NCI-H1694 treated with DMSO at 0.1 percent for 48 hours (cell line): ENCODE data around the gene GPR78.

Experiments
- DNase-seq: peaks from one replicate; lab custom pipeline; 2025; lab: John Stamatoyannopoulos, UW

GPR78 gene

DNA sequence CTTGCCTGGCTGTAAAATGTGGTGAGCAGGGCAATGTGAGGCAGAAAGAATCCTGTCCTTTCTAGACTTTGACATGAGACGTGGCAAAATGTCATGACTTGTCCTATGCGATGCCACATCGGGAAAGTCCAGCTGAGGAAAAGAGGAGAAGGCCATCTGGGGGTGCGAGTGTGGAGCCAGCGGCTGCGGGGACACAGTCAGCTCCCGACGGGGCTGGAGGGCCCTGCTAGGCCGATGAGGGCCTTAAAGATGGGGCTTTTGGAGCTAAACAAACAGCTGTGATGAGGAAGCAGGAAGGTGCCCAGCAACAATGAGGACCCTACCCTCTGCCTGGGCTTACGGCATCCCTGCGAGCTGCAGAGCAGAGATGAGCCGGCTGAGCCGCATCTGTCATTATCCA, 20.1 kb downstream of the GPR78 start:
- DNase-seq, result no peak

DNA sequence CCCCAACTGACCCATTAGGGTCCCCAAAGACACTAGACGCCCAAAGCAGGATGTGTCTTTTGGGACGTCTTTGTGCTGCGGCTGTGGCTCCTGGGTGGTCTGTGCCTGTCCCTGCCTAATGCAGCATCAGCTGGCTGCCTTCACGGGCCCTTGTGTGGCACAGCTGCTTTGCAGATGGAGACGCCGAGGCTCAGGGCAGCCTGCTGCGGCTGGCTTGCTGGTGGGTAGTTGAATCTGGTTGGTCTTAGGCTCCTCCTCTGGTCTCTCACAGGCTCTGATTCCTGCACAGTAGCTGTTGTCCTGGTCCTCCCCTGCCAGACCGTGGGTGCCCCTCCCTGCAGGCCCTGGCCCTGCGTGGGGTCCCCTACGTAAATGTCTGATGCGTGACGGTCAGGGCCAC, 20.5 kb downstream of the GPR78 start:
- no peak for DNase-seq

DNA sequence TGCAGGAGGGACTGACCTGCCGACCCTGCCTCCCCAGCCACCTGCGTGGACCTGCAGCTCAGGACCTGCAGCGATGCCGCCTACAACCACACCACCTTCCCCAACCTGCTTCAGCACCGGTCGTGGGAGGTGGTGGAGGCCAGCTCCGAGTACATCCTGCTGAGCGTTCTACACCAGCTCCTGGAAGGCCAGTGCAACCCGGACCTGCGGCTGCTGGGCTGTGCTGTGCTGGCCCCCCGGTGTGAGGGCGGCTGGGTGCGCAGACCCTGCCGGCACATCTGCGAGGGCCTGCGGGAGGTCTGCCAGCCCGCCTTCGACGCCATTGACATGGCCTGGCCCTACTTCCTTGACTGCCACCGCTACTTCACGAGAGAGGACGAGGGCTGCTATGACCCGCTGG, 20.9 kb downstream of the GPR78 start:
- DNase-seq, result no peak

DNA sequence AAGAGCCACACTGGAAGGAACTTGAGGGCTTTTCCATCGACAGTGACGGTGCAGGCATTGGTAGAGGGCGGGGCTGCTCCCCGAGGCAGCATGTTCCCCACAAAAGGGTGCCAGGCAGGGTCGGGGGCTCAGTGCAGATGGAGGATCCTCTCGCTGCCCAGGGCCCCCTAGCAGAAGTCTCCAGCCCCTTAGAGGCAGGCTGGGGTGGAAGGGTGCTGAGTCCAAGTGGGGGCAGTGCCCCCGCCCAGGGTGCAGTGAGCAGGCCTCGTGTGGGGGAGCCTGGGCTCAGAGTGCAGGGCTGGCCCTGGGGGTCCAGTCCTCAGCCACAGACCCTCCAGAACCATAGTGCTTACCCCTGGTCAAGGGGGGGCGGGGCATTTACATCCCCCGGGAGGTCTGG, 21.4 kb downstream of the GPR78 start:
- DNase-seq, result no peak

DNA sequence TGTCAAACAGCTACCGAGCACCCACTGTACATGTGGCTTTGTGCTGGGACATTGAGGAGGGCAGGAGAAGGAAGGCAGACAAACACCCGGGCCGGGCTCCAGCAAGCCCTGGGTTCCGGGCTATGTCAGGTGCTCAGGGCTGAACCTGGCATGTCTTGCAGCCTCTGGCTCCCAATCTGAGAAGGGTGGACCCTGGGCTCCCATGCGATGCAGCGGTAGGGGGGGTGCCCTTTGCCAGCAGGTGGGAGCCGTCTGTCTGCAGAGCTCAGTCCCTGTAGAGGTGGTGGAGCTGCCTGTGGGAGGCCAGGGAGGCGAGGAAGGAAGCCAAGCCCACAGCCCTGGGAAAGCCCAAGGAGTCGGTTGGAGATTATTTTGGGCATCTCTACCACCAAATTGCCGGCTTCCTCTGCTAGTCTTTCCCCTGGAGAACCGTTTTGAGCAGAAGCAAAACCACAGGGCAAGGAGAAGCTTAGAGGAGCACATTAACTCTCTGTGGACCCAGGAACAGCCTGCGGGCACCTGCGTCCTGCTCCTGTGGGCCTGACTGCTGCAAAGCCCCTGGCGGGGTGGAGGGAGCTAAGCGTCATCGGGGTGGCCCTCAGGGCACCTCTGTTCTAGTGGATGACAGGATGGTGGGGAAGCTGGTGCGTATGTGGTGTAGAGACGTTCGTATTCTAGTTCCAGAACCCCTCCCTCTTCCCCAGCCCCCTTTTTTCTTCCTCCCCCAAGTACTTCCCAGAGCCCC, 22.7 kb downstream of the GPR78 start:
- DNase-seq, result no peak

DNA sequence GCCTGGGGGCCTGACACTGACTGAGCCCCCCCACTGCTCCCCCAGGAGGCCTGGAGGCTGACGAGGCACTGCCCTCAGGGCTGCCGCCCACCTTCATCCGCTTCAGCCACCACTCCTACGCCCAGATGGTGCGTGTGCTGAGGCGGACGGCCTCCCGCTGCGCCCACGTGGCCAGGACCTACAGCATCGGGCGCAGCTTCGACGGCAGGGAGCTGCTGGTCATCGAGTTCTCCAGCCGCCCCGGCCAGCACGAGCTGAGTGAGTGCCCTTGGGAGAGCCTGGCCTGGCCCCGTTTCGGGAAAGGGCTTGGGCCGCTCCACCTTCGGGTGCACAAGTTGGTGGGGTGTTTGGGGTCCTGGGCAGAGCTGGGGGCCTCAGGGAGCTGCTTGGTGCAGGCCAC, 23.7 kb downstream of the GPR78 start:
- DNase-seq, result no peak

DNA sequence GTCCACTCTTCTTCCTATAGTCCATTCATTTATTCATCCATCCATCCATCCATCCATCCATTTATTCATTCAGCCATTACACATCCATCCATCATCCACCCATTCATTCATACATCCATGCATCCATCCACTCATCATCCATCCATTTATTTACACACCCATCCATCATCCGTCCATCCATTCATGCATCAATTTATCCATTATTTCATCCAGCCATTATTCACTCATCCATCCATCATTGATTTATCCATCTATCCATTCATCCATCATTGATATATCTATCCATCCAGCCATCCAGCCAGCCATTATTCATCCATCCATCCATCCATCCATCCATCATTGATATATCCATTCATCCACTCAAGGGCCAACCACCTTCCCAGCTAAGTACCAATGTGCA, 25.1 kb downstream of the GPR78 start:
- no peak for DNase-seq

DNA sequence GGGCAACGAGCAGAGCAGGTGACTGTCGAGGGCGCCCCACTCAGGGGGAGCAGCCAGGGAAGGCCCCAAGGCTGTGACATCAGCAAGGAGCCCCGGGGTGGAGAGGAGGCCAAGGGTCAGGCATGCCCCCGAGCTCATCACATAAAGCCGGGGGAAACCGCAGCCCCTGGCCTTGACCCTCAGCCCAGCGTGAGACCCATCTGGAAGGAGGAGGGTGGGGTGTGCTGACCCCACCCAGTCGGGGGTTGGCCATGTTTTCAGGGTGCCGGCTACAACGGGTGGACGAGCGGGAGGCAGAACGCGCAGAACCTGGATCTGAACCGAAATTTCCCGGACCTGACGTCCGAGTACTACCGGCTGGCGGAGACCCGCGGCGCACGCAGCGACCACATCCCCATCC, 26.3 kb downstream of the GPR78 start:
- DNase-seq, result no peak

DNA sequence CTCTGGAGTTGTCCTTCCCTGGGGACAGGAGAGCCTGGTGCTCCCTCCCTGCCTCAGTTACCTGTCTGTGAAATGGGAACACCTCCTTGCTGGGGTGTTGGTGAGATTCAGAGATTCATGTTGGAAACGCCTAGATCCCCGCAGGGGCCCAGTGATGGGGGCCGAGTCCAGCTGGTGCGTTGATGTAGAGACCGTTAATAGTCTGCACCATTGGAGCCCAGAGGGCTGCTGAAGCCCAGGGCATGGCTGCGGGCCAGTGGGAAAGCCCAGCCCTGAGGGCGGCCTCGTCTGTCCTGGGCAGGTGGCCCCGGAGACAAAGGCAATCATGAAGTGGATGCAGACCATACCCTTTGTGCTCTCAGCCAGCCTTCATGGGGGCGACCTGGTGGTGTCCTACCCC, 26.8 kb downstream of the GPR78 start:
- no peak for DNase-seq

DNA sequence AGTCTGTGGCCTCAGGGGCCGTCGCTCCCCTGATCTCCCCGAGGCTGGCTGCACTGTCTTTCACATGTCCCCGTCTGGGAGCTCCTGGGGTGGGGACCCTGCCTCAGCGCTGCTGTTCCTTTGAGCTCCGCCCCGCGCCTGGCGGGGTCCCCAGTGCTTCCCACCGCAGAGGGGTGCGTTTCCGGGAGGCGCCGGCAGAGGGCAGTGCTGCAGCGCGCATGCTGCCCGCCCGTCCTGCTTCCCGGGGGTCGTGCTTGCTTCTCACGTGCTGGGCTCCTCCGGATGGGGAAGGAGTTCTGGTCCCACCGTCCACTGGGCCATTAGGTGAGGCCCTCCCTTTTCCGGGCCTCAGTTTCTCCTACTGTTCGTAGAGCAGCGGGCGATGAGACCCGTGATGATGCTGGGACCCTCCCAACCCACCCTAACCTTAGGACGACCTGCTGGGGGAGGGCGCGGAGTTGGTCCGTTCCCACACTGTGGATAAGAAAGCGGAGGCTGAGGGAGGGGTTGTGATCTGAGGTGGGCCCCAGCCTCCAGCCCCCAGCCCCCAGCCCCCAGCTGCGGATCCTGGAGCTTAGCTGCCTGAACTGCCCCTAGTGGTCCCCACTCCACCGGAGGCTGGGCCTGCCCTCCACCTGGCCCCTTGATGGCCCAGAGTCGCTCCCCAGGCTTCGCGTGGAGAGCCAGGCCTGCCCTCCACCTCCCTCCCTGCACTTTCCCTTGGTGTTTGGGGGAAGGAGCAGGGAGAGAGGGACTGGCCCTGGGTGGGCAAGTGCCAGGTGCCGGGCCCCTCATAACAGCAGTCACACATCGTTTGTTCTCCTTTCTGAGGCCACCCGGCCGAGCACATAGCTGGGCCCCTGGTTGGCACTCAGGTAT, 27.6 kb downstream of the GPR78 start:
- DNase-seq, result no peak

DNA sequence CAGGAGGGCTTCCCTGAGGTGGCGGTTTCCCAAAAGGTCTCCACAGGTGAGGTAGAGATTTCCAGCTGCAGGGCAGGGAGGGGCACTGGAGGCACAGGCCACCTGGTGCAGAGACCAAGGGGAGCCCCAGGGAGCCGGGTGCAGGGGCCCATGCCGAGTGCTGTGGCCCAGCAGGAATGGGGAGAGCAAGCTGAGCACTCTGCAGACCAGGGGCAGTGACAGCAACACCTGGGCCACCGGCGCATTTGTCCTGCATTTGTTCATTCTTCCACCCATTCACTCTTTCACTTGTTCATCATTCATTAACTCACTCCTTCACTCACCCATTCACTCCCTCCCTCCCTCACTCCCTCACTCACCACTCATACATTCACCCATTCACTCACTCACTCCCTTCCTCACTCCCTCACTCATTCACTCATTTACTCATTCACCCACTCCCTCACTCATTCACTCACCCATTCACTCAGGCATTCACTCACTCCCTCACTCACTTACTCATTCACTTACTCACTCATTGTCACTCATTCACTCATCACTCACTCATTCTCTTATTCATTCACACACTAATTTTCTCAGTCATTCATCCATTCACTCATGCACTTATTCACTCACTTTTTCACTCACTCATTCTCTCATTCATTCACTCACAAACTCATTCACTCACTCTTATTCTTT, 28.7 kb downstream of the GPR78 start:
- DNase-seq, result no peak

DNA sequence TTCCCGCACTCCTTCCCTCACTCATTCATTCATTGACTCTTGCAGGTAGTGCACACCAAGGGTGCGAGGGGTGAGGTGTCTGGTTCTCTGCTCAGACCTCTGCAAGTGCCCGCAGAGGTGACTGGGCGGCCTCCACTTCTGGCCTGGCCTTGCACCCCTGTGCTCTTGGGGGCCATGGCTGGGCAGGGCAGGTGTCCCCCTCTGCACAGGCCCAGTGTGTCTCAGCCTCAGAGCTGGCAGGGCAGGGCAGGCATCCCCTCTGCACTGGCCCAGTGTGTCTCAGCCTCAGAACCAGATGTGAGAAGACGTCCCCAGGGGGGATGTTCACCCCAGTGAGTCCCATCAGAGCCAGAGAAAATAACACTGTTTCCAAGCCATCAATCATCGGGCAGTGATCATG, 29.2 kb downstream of the GPR78 start:
- DNase-seq, result no peak

DNA sequence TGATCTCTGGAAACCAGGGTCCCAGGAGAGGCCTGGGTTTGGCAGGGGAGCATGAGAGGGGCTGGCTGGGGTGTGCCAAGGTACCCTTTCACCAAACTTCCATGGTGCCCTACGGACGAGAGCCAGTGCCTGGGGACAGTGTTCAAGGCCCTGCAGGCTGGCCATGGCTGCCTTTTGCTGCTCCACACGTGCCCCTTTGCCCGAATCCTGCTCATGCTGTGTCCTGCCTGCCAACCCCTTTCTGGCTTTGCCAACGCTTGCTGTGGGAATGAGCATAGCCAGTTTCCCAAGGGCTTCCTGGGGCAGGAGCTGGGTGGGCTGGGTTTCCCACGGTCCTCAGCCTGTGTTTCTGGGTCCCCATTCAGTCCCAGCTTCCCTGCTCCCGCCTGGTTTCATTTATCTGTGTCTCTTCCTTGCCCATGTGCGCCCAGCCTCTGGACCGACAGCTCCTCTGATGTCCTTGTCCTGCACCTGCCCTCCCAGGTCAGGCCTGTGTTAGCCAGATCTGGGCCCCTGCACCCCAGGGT, 29.7 kb downstream of the GPR78 start:
- no peak for DNase-seq

DNA sequence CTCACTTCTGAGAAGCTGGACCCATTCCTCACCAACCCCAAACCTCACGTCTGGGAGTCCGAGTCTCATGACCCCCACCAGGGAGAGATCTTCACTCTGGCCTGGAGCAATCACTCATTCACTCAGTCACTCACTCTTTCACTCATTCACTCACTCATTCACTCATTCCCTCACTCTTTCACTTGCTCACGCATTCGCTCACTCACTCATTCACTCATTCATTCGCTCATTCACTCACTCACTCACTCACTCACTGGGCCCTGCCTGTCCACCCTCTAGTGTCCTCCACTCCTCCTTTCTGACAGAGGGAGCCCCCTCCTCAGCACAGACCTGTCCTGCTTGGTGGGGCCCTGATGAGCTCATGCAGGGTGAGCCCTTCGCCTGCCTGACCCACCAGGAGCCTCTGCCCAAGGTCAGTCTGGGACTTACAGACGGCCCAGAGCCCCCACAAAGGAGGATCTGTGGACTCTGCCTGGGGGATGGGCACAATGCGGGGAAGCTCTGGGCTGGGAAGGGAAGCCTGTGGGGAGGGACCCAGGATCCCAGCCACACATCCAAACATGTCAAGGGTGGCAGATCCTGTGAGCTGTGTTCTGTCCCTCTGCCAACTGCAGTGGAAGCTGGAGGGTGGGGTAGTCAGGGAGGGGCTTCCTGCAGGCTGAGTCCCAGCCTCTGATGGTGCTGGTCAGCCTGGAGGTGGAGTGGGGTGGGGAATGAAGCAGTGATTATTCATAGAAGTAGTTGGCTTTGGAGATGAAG, 30.8 kb downstream of the GPR78 start:
- no peak for DNase-seq

DNA sequence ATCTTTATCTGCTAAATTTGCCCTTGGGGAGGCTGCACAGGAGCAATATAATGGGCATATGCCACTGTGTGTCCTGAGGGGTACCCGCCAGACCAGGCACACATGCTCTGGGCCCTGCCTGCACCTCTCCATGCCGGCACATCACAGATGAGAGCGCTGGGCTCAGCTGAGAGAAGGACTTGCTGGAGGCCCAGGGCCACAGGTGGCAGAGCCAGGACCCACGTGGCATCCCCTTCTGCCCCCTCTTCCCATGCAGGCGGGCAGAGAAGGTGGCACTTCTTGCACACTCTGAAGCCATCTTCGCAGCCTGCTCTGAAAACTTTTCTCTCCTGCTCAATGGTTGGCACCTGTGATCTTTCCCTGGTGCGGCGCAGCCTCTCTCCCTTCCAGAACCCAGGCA, 32.5 kb downstream of the GPR78 start:
- DNase-seq, result no peak

DNA sequence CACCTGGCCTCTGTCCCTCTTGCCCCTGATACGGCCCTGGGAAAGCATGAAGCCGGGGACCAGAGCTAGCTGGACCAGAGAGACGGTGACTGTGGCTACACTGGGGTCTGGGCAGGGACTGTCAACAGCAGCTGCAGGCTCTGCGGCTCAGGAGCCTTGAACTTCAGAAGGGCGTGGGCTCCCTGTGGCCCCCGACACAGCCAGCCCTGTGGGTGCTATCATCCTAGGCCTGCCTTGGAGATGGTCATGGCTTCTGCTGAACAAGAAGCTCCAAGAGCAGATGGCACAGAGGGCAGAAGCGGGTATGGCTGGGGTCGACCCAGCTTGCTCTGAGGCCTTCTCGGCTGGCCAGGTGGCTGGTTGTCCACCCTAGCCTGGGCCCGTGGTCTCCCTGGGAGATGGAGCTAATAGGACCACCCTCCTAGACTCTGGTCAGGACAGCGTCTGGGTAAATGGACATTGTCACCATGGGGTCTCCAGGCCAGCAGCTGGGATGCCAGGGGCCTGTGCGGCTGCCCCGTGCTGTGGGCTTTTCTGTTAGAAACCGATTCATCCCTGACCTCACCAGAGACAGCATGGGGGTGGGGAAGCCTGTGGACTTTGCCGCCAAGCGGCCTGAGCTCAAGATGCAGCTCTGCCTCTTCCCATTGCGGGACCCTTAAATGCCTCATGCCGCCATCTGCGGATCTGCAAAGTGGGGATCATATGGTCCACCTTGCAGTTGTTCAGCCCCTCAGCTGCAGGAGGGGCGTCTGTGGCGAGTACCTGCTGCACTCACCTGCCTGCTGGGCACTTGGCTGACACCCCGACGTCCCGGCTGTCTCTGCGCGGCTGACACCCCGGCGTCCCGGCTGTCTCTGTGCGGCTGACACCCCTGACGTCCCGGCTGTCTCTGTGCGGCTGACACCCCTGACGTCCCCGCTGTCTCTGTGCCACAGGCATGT, 33.5 kb downstream of the GPR78 start:
- no peak for DNase-seq

DNA sequence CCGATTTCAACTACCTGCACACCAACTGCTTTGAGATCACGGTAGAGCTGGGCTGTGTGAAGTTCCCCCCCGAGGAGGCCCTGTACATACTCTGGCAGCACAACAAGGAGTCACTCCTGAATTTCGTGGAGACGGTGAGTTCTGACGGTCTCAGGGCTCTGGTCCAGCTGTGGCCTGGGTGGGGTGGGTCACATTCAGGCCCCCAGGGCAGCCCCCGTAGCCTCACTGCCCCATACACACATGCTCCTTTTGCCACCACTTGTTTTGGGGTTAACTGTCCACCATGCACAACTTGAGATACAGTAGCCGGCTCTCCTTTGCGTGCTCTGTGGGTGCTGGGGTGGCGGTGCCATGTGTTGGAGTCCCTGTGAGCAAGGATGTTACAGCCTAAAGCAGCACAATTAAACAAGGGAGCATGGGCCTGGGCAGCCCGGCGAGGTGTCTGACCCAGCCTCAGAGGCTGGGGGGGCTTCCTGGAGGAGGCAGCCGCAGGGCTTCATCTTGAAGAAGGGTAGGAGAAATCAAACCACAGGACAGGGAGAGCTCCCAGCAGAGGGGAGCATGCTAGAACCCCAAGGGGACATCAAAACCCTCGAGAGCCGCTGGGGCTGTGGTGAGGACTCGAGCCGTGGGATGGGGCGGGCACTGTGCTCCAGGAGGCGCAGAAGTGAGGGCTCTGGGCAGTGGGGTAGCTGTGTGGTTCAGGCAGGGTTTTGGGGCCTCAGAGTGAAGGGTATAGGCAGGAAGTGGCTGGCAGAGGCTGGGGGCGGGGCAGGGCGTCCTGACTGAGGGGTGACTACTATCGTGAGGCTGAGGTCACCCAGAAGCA, 34.4 kb downstream of the GPR78 start:
- no peak for DNase-seq

DNA sequence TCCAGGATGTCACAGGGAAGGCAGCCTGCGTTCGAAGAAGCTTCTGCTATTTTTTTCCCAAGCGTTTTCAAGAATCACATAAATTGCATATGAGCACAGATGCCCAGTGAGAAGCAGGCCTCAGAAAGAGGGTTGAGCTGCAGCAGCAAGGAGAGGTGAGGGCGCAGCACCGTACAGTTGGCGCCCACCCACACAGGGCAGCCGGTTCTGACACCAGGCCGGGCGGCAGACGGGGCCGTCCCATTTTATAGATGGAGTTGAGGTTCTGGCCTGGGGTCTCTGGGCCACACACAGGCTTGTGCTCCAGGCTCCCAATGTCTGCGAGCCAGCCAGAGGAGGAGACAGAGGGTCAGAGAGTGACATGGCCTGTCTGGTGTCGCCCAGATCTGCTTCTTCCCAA, 35.2 kb downstream of the GPR78 start:
- DNase-seq, result no peak

DNA sequence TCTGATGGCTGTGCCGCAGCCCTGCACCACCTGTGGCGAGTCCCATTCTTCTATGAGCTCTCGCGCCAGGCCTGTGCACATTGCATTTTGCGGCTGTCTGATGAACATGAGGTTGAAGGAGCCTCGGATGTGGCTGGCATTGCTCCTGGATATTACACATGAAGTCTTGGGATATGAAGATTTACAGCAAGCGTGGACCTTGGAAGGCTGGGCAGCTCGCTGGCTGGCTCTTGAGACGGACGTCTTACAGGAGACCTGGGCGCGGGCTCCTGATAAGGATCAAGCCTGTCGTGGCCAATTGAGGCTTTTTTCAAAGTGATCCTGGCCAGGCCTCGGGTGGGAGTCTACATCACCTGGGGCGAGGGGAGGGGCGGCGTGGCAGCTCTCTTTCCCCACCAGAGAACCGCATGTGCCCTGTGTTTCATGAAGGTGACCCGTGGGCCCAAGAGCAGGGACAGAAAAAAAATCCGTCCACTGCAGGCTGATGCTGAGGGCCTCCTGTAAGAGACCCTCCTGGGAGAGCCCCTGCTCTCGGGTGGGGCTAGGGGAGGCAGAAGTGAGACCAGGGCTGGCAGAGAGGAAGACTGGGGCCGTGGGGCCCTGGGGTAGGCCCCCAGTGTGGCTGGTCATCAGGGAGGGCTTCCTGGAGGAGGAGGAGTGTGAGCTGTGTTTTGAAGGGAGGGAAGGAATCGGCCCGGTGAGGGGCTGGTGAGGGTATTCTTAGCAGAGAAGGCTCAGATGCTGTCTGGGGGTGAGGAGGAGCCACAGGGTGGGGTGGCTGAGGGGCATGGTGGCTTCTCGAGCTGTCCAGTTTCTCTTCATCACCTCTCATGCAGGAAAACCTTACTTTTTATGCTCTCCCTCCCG, 36.0 kb downstream of the GPR78 start:
- no peak for DNase-seq
